Activated CD8-positive, alpha-beta memory T cell treated with anti-CD3 and anti-CD28 coated beads for 1 hour (primary cell): ENCODE data around the gene ICE1.
"Not testable (repeated sequence)": the region's sequence is repeated elsewhere in the genome, so short reads cannot be mapped to it uniquely, and the experiment has no call there.

Source experiments
- DNase-seq, 2 donors: peaks; one replicate each; pipeline ENCODE4 v3.0.0-alpha.2; 2020; ENCODE audit warnings: low read depth in 1 of 2; ENCODE audit errors: extremely low read depth in 1 of 2

The ICE1 gene

GRCh38 chr5:5395093-5395492, 27.4 kb upstream of the ICE1 start:
- DNase-seq: not testable (repeated sequence)

- no peak for DNase-seq
These were observed 24.4 kb upstream of the ICE1 start for GRCh38 chr5:5398071-5398470.

GRCh38 chr5:5401095-5401494, 21.4 kb upstream of the ICE1 start:
- DNase-seq: no peak

- no peak for DNase-seq
These were observed 18.7 kb upstream of the ICE1 start for GRCh38 chr5:5403741-5404140.

GRCh38 chr5:5404381-5404780, 18.1 kb upstream of the ICE1 start:
- DNase-seq: no peak

GRCh38 chr5:5405441-5405840, 17.0 kb upstream of the ICE1 start:
- no peak for DNase-seq

- no peak for DNase-seq
These were observed 14.6 kb upstream of the ICE1 start for GRCh38 chr5:5407924-5408323.

- no peak for DNase-seq
These were observed 13.2 kb upstream of the ICE1 start for GRCh38 chr5:5409151-5409810.

- not testable (repeated sequence) for DNase-seq
These were observed 8.6 kb upstream of the ICE1 start for GRCh38 chr5:5413856-5414255.

GRCh38 chr5:5414999-5415398, 7.5 kb upstream of the ICE1 start:
- no peak for DNase-seq

- no peak for DNase-seq
These were observed 5.7 kb upstream of the ICE1 start for GRCh38 chr5:5416733-5417132.

GRCh38 chr5:5418006-5418405, 4.5 kb upstream of the ICE1 start:
- no peak for DNase-seq

GRCh38 chr5:5418764-5419163, 3.7 kb upstream of the ICE1 start:
- no peak for DNase-seq

- no peak for DNase-seq
These were observed 2.9 kb upstream of the ICE1 start for GRCh38 chr5:5419291-5420210.

GRCh38 chr5:5420251-5420650, 2.2 kb upstream of the ICE1 start:
- DNase-seq: no peak

GRCh38 chr5:5421149-5421960, 1.1 kb upstream of the ICE1 start:
- DNase-seq: no peak

- peak in 1 of 2 donors; percentile 2 for DNase-seq
These were observed 490 bp downstream of the ICE1 start for GRCh38 chr5:5422819-5423515.

GRCh38 chr5:5423586-5423985, 1.1 kb downstream of the ICE1 start:
- no peak for DNase-seq

- no peak for DNase-seq
These were observed 2.3 kb downstream of the ICE1 start for GRCh38 chr5:5424736-5425135.

- no peak for DNase-seq
These were observed 7.7 kb downstream of the ICE1 start for GRCh38 chr5:5430136-5430535.
